GOT3 (cell line): ENCODE results near the gene EYA2.

Source experiments
- DNase-seq: peaks from one replicate; lab custom pipeline; 2025; ENCODE audit warnings: mixed read lengths; lab: John Stamatoyannopoulos, UW

EYA2 gene

GRCh38 chr20:47007826-47008655, 113.4 kb downstream of the EYA2 start:
- no peak for DNase-seq

- no peak for DNase-seq
Observed at GRCh38 chr20:47008842-47009518, 114.3 kb downstream of the EYA2 start.

GRCh38 chr20:47009784-47010183, 115.1 kb downstream of the EYA2 start:
- no peak for DNase-seq

- DNase-seq, result no peak
Observed at GRCh38 chr20:47011984-47012383, 117.3 kb downstream of the EYA2 start.

- DNase-seq, result no peak
Observed at GRCh38 chr20:47013606-47014005, 119.0 kb downstream of the EYA2 start.

GRCh38 chr20:47016068-47016664, 121.5 kb downstream of the EYA2 start:
- no peak for DNase-seq

GRCh38 chr20:47018381-47018780, 123.7 kb downstream of the EYA2 start:
- no peak for DNase-seq

GRCh38 chr20:47019121-47019824, 124.6 kb downstream of the EYA2 start:
- DNase-seq, result no peak

- DNase-seq, result no peak
Observed at GRCh38 chr20:47020231-47020630, 125.6 kb downstream of the EYA2 start.

- no peak for DNase-seq
Observed at GRCh38 chr20:47021850-47022249, 127.2 kb downstream of the EYA2 start.

- DNase-seq, result no peak
Observed at GRCh38 chr20:47024461-47024937, 129.9 kb downstream of the EYA2 start.

GRCh38 chr20:47027042-47027441, 132.4 kb downstream of the EYA2 start:
- no peak for DNase-seq

- DNase-seq, result no peak
Observed at GRCh38 chr20:47027456-47027855, 132.8 kb downstream of the EYA2 start.

- DNase-seq, result no peak
Observed at GRCh38 chr20:47028487-47028886, 133.8 kb downstream of the EYA2 start.

GRCh38 chr20:47029845-47030244, 135.2 kb downstream of the EYA2 start:
- no peak for DNase-seq

GRCh38 chr20:47030271-47030810, 135.7 kb downstream of the EYA2 start:
- DNase-seq, result no peak

GRCh38 chr20:47031004-47031403, 136.4 kb downstream of the EYA2 start:
- DNase-seq, result no peak

- no peak for DNase-seq
Observed at GRCh38 chr20:47031821-47032220, 137.2 kb downstream of the EYA2 start.

- no peak for DNase-seq
Observed at GRCh38 chr20:47032933-47033578, 138.4 kb downstream of the EYA2 start.

GRCh38 chr20:47033665-47034064, 139.0 kb downstream of the EYA2 start:
- DNase-seq, result no peak

- no peak for DNase-seq
Observed at GRCh38 chr20:47035026-47035590, 140.5 kb downstream of the EYA2 start.
